Measurements from ENCODE around the gene VWC2.

The VWC2 gene

GRCh38 chr7:49773218-49773935 lies at the start of gene VWC2:
Gene VWC2, plus strand, starts transcription at chr7:49773638. Its CDS starts 1,798 bp downstream, at chr7:49775436.
- no peak for DNase-seq (ENCODE audit: low read depth in 2 of 2)

DNA sequence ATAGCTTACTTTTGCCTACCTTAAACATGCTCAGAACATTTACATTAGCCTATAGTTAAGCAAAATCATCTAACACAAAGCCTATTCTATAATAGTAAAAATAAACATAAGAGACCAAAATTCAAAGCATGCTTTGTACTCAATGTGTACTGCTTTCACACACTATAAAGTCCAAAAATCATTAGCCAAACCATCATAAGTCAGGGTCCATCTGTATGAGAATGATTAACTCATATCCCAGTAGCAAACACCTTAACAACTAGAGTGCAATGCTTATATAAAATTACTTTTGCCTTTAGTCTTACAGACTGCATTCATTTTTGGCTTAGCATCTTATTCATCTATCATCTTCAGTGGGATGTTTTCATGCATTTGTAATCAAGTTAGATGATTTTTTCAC lies 49.4 kb upstream of the VWC2 start:
- DNase-seq (ENCODE audit: low read depth in 2 of 2): no peak

DNA sequence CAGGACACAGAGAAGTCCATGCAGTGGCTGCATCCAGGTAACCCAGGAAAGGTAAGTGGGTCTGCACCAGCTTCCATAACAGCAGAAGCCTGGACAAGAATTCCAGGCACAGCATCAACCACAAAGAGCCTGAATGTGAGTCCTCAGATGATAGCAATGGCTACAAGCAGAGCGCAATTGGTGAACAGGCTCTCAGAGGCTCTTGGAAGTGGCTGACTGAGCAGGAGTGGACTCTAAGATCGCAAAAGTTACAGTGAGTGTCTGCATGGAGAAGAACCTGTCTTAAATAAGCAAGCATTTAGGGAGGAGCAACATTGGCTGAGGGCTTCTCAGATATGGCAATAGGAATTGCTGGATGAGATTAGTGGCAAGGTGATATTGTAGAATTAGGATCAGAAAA lies 41.6 kb upstream of the VWC2 start:
- no peak for DNase-seq (ENCODE audit: low read depth in 2 of 2)

DNA sequence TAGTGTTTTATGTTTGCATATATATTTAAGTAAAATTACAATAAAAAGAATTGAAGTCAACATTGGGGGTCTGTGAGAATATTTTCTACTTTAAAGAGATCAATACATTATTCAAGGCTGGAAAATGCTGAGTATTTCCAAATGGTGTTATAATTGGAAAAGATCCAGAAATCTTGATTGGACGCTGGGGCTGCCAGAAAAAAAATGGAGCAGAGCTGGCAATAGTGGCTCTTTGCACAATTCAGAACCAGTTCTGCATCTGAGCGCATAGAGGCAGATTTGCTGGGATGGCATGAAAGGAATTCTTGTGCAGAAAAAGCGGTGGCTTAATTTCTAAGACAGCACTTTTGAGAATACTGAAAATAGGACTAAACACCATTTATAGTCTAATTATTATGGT lies 10.8 kb upstream of the VWC2 start:
- DNase-seq (ENCODE audit: low read depth in 2 of 2): no peak

DNA sequence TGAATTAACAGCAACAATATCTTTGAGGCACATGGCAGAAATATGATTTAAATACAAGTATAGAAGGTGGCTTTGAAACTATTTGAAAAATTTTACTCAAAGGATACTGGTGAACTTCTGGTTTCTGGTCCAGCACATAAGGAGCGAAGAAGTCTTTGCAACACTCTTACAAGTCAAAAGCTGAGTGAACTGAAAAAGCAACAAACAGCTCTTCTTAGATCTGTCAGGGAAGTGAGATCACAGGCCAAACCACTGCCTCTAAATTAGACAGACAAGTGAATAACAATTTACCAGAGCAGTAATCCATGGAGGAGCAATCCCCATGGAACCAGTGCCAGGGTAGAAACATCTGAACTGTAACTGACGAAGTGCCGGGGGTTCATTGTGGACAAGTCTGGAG lies 9.6 kb upstream of the VWC2 start:
- no peak for DNase-seq (ENCODE audit: low read depth in 2 of 2)

GRCh38 chr7:49766966-49767365 lies 6.5 kb upstream of the VWC2 start:
- no peak for DNase-seq (ENCODE audit: low read depth in 2 of 2)

- DNase-seq (ENCODE audit: low read depth in 2 of 2): no peak
Measured at GRCh38 chr7:49767719-49768118, 5.7 kb upstream of the VWC2 start.

- no peak for DNase-seq (ENCODE audit: low read depth in 2 of 2)
Measured at GRCh38 chr7:49768254-49768653, 5.2 kb upstream of the VWC2 start.

DNA sequence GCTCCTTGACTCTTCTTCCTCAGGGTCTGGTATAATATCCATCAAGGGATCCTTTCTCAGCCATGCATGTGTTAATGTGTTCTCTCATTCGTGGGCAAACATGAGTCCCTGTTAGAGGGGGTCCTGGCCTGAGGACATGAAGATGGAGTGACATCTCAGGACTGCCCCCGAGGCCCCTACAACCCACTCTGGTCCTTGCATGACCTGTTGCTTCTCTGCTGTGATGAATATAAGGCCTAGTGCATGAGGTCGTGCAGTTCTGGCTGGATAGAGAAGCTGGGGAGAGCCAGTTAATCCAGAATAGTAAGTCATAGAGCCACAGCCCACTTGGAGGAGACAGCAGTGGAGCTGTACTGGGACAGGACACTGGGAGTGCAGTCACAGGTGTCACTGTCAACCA lies 4.6 kb upstream of the VWC2 start:
- DNase-seq (ENCODE audit: low read depth in 2 of 2): no peak

DNA sequence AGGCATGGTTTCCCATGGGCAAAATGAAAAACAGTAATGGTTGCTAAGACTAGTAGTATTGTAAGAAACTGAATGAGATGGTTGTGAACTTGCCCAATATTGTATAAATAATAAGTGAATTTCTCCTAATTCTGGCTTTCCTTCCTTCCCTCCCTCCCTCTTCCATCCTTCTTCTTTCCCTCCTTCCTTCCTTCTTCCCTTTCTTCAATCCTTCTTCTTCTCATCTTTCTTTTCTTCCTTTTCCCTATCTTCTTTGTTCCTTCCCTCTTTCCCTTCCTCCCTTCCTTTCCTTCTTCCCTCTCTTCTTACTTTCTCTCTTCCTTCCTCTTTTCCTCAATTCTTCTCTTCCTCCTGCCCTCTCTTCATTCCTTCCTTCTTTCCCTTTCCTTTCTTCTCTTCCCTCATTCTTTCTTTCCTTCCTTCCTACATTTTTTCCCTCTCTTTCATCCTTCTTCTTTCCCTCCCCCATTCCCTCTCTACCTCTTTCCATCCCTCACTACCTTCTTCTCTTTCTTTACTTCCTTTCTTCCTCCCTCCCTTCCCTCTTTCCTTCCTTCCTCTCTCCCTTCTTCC lies 4.1 kb upstream of the VWC2 start:
- no peak for DNase-seq (ENCODE audit: low read depth in 2 of 2)

GRCh38 chr7:49770838-49771237 lies 2.6 kb upstream of the VWC2 start:
- no peak for DNase-seq (ENCODE audit: low read depth in 2 of 2)

DNA sequence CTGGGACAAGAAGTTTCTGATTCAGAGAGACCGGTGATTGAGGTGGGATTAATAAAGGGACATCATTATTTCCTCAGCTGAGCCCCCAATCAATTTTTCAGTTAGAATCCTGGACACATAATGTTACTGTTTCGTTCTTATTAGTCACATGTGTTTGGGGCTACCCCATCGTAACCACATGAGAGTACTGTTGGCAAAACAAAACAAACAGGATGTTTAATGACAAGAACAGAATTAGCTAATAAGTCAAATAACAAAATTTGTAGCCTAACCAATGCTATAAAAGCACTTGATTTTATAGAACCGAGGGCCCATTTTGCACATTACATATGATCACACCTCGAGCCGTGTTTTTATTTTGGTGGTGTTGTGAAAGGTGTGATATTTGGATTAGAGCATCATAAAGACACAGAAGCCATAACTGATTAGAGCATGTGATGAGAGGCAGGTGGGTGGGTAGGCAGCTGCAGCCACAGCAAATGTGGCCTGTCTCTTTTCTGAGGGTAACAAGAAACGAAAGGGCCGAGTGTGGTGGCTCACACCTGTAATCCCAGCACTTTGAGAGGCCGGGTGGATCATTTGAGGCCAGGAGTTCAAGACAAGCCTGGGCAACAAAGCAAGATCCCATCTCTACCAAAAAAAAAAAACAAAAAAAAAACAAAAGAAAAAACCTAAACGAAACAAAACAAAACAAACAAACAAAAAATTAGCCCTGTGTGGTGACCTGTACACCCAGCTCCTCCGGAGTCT lies 1.8 kb upstream of the VWC2 start:
- no peak for DNase-seq (ENCODE audit: low read depth in 2 of 2)

DNA sequence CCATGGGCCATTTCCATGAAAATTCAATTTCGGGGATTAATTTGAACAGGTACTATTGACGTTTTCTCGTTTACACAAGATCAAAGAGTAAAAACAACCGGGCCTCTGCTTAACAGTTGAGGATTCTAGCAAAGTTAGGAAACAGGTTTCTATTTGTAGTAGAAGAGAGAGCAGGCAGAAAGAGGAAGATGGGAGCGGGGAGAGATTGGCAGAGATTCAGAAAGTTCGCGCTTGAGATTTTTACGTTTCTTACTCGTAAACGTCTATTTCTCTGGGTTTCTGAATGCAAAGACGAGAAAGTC lies 571 bp upstream of the VWC2 start:
- no peak for DNase-seq (ENCODE audit: low read depth in 2 of 2)

DNA sequence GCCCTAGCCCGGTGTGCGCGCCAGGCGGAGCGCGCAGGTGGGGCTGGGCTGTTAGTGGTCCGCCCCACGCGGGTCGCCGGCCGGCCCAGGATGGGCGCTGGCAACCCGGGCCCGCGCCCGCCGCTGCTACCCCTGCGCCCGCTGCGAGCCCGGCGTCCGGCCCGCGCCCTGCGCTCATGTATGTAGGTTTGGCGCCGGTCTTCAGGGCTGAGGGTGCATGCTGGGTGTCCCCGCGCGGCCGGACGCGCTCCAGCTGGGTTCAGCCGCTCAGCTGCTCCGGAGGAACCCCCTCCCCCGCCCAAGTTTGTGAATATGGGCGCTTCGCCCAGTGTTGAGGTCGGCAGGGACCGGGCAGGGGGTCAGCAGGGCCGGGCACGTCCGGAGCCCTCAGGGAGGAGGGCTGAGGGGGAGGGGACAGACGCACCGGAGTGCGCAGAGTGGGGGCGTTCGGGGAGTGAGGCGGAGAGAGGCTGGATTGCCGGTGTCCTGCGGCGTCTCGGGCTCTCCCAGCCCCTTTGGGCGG lies 559 bp downstream of the VWC2 start:
- no peak for DNase-seq (ENCODE audit: low read depth in 2 of 2)

DNA sequence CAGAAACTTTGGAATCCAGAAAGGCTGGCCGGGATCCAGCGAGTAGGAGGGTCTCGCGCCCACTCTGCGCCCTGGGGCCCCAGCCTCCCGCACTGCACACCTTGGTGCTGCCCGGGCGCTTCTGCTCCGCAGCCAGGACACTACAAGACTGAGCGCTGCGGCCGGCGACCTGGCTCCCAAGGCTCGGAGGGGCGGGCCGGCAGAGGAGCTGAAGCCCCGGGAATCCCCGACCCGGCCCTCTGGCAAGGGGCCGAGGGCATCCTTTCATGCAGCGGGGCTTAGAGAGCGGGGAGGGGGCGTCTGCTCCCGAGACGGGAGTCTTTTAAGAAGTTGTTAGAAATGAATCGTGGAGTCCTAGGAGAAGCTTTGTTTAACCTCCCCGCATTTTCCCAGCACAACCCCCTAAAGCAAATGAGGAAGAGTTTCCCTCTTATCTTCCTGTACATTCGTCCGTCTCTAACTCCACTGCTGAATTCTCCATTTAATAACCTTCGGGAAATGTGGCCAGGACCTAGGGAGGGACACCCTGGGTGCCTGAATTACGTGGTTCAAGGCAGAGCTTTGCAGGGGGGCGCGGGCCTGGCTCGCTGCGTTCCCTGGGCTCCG lies 1.1 kb downstream of the VWC2 start:
- no peak for DNase-seq (ENCODE audit: low read depth in 2 of 2)

GRCh38 chr7:49775065-49775948 lies 1.9 kb downstream of the VWC2 start:
- no peak for DNase-seq (ENCODE audit: low read depth in 2 of 2)

DNA sequence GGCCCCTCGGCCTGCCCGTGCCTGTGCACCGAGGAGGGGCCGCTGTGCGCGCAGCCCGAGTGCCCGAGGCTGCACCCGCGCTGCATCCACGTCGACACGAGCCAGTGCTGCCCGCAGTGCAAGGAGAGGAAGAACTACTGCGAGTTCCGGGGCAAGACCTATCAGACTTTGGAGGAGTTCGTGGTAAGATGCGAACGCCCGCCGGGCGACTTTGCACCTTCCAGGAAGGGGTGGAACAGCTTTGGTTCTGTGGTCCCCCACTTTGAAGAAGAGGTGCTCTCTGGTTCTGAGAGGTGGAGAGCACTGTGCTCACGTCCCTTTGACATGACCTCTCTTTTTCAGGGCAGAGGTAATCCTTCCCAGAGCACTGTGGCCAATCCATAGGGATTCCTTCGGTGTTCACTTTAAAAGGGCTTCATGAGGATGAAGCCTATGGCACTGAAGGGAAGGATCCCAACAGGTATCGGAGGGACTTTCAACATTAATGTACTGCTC lies 2.6 kb downstream of the VWC2 start:
- DNase-seq (ENCODE audit: low read depth in 2 of 2): no peak

- no peak for DNase-seq (ENCODE audit: low read depth in 2 of 2)
Measured at GRCh38 chr7:49776994-49777393, 3.6 kb downstream of the VWC2 start.

GRCh38 chr7:49778731-49779270 lies 5.4 kb downstream of the VWC2 start:
- DNase-seq (ENCODE audit: low read depth in 2 of 2): no peak

- DNase-seq (ENCODE audit: low read depth in 2 of 2): no peak
Measured at GRCh38 chr7:49780953-49781352, 7.5 kb downstream of the VWC2 start.

GRCh38 chr7:49781996-49782395 lies 8.6 kb downstream of the VWC2 start:
- no peak for DNase-seq (ENCODE audit: low read depth in 2 of 2)
